SHP77 treated with DMSO at 0.1 percent for 48 hours (cell line): ENCODE results near the gene KNDC1.
"Not testable (repeated sequence)": the region's sequence is repeated elsewhere in the genome, so short reads cannot be mapped to it uniquely, and the experiment has no call there.

Experiments
- DNase-seq: peaks from one replicate; lab custom pipeline; 2025; lab: John Stamatoyannopoulos, UW

The KNDC1 gene

DNA sequence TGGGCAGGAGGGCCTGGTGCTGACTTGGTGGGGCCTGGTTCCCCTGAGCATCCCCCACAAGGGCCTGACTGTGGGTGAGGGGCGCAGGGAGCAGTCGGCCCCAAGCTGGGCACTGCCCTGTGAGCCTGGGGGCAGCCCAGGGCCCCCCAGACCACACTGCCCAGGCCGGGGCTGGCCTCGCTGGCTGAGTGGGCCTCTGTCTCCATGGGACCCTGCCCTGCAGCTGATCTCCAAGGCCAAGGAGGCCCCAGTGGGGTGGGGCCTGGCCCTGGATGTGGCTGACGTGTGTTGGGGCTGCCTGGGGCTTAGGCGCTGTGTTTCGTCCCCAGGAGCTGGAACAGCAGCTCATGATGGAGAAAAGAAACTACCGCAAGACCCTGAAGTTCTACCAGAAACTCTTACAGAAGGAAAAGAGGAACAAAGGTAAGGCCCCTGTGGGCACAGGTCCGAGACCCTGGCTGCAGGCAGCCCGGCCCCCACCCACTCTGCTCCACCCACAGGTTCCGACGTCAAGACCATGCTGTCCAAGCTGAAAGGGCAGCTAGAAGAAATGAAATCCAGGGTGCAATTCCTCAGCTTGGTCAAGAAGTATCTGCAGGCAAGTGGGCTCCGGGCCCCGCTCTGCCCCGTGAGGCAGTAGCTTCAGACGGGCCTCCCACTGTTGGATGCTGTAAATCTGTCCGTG, 46.5 kb downstream of the KNDC1 start:
- no peak for DNase-seq

DNA sequence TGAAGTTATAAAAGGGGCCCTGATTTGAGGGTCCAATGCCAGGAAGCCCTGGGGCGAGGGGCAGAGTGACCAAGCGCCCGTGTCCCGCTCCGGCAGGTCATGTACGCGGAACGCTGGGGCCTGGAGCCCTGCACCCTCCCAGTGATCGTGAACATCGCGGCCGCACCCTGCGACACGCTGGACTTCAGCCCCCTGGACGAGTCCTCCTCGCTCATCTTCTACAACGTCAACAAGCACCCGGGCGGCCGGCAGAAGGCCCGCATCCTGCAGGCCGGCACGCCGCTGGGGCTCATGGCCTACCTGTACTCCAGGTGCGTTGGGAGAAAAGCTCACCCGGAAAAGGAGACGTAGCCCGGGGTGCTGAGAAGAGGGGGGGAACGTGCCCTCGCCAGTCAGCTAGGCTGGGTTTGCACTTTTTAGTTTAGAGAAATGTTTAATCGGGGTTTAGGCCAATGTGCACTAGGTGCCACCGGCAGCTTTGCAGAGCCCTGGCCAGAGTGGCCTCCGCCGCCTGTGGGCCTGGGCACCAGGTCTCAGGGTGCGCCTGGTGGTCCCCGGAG, 47.1 kb downstream of the KNDC1 start:
- DNase-seq = no peak

DNA sequence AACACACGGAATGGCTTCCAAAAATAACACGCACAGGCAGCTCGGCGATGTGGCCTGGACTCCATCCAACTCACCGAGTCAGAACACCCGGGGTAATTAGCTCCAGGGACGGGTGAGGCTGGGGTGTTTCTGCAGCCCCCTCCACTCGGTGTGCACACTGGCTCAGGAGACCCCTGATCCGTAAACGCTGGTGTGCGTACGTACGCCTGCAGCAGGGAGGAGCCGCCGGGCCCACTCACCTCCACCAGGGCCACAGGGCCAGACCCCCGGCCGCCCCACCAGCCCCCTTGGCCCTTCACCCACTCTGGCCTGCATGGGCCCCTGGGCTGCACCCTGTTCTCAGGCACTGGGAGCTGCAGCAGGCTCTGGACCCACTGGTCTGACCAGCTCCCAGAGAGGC, 47.6 kb downstream of the KNDC1 start:
- DNase-seq = no peak

DNA sequence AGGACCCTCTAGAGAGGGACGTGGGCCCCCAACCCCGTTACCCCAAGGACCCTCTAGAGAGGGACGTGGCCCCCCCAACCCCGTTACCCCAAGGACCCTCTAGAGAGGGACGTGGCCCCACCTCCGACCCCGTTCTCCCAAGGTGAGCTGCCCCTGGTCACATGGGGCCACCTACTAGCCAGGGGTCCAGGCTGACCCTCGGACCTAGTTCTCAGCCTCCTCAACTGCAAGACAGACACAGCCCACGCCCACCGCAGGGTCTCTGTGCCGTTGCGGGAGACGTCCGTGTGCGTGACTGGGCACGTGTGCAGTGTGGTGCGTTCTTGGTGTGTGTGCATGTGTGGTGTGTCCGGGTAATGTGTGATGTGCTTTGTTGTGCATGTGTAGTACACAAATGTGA, 48.4 kb downstream of the KNDC1 start:
- DNase-seq = no peak

DNA sequence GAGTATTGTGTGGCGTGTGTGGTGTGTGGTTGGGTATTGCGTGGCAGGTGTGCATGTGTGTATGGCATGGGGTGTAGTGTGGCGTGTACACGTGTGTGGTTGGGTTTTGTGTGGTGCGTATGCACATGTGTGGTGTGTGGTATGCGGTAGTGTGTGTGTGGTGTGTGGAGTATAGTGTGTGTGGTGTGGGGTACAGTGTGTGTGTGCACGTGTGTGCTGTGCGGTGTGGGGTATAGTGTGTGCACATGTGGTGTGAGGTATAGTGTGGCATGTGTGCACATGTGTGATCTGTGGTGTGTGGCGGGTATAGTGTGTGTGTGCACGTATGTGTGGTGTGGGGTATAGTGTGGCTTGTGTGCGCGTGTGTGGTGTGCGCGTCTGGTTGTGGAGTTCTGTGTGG, 49.1 kb downstream of the KNDC1 start:
- DNase-seq = no peak

DNA sequence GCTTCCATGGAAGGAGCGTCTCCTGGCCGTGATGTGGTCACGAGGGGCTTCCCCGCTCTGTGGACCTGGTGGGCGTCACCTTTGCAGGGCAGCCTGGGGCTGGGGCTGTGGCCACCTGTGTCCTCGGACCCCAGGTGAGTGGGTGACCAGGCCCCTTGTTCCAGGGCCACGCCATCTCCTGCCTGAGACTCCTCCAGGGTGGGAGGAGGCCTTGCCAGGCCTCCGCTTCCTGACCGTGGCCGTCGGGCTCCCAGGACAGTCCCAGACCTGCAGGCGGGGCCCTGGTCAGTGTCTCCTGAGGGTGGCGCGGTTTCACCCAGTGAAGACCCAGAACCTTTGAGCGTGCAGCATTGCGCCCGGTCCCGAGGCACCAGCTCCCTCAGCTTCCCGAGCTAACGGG, 49.6 kb downstream of the KNDC1 start:
- DNase-seq = no peak

DNA sequence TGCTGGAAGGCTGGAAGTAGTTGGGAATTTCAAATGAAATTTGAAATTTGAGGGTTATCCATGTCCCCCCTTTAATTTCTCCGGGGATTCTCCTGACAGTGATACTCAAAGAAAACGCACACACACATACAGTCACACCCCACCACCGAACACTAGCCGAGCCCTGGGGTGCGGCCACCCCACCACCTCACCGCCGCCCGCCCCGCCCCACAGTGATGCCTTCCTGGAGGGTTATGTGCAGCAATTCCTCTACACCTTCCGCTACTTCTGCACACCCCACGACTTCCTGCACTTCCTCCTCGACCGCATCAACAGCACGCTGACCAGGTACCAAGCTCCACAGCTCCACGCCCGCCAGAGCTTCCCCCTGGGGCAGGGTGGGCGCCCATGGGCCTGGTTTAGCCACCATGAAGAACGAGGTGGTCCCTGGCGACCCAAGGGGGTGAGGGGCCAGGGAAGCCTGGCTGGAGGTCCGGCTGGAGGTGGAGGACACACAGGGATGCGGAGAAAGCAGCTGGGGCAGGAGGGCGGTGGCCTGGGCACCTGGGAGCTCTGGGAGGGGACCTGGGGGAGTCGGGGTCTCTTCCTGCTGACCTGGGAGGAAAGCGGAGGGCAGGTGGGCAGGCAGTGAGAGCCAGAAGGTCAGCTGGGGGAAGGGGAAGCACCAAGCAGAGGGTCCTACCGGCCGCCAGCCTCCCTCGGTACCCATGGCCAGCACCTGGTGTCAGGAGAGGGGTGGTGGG, 50.5 kb downstream of the KNDC1 start:
- no peak for DNase-seq

DNA sequence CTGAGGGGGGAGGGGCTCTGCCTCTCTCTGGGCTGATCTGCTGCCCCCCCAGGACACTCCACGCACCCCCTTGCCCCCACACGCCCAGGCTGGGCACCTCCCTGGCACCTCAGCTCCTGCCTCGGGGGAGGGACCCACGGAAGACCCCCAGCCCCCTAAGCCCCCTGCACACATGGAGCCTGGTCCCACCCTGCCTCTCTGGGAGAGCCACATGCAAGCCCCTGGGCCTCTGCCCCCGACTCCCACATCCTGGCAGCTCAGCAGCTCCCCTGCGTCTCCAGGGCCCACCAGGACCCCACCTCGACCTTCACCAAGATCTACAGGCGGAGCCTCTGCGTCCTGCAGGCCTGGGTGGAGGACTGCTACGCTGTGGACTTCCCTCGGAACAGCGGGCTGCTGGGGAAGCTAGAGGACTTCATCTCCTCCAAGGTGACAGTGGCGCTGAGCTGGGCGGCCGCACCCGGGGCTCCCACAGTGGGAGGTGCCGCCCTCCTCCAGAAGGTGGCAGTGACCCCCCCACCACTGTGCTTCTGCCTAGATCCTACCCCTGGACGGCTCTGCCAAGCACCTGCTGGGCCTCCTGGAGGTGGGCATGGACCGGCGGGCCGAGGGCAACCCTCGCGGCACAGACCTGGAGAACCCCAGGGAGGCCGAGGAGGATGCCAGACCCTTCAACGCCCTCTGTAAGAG, 51.3 kb downstream of the KNDC1 start:
- DNase-seq = no peak

DNA sequence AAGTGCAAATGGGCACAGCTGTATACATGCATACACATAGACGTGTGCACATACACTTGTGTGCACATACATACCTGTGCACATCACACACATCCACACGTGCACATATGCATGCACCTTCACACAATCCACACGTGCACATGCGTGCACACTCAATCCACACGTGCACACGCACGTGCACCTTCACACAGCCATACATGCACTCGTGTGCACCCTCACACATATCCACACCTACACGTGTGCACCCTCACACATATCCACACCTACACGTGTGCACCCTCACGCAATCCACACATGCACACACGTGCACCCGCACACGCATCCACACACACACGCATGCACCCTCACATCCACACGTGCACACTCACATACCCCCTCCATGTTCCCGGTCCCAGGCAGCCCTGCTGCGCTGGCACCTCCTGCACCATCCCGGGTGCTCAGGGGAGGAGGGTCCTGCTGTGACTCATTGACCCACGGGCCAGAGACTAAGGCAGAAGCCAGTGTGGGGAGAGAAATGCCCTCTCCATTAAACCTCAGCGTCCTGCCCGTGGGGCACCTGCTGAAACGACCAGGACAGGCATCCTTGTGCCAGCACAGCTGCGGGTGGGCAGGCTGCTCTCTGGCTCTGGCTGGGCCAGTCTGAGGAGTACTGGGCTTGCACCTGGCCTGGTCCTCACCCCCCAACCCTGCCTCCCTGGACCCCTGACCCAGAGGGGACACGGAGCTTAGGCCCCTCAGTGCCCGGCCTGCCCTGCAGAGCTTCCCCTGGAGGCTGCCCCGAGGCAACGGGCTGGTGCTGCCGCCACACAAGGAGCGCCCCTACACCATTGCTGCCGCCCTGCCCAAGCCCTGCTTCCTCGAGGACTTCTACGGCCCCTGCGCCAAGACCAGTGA, 52.2 kb downstream of the KNDC1 start:
- no peak for DNase-seq

DNA sequence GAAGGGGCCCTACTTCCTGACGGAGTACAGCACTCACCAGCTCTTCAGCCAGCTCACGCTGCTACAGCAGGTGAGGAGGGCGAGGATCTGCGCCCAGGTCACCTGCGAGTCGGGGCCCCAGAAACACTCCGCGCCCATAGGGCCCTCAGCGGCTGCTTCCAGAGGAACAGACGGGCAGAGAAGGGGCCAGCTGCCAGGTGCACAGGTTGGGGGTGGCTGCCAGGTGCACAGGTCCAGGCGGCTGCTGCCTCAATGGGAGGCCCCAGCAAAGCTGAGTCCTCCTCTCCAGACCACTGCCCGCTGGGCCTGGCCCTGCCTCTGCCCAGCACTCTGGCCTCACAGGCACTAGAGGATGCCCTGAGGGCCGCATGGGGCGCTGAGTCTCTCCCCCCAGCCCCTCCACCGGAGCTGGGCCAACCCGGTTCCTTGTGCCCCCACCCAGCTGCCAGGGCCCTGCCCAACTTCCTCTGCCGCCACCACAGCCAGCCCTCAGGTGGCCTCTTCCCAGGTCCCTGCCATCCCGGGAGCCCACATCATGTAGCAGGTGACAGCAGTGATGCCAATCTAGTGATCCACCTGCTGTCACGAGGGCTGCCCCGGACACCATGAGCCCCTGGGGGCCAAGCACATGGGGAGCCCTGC, 53.0 kb downstream of the KNDC1 start:
- no peak for DNase-seq

DNA sequence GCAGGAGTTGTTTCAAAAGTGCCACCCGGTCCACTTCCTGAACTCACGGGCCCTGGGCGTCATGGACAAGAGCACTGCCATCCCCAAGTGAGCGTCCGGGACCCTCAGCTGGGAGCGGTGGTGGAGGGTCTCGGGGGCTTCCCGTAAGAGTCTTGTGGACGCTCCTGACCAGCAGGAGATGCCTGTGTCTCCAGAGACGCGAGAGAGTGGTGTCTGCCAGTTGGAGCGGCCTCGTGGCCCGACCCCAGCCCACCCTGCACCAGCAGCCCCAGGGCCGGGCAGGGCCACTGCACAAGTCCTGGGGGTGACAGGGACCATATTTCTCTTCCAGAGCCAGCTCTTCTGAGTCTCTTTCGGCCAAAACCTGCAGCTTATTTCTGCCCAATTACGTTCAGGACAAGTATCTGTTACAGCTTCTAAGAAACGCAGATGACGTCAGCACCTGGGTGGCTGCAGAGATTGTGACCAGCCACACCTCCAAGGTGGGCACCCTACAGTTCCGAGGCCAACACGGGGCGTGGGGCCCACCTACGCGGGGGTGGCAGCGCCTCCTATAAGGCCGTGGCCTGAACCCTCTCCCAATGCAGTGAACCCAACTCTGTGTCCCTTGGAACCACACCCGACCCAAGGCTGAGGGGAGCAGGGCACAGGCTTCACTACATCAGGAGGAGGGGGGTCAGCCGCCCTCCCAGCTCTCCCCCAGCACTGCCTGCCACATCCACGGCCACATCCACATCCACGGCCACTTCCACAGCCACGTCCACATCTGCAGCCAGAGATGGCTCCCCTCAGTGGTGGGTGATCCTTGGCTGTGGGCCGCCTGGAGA, 53.8 kb downstream of the KNDC1 start:
- DNase-seq = no peak

DNA sequence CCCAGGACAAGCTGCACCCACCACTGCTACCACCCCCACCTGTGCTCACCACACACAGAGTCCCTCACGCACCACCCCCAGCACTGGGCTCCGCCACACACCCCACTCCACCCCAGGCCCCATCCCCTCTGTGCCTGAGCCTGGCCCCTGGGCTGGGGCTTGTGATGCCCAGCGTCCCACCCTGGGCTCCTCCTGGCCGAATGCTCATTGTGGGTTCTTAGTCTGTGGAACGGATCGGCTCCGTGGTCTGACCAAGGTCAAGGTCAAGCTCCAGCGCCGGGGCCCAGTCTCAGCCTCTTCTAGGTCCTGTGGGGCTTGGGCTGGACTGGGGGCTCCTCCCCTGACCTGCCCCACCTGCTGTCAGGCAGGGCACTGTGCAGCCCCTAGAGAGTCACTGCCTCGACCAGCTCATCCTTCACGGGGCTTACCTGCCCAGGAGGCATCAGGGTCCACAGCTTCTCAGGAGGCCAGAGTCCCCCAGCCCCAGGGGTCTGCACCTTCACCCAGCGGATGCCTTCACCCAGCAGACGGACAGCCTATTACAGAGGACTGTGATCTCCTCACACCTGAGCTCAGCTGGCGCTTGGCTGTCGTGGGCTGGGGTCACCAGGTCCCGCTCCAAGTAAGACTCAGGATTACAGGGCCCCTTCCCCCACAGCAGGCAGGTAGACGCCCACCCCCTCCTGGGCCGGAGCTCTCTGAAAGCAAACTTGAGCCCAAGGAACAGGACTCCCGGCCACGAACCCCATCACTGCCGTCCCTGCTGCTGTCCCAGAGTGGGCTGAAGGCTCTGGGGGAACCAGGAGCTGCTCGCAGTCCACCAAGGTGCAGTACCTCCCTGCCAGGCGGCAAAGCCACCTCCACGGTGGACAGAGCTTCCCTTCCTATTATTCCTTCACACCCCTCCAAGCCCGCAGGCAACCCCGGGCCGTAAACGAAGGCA, 54.7 kb downstream of the KNDC1 start:
- DNase-seq = no peak

DNA sequence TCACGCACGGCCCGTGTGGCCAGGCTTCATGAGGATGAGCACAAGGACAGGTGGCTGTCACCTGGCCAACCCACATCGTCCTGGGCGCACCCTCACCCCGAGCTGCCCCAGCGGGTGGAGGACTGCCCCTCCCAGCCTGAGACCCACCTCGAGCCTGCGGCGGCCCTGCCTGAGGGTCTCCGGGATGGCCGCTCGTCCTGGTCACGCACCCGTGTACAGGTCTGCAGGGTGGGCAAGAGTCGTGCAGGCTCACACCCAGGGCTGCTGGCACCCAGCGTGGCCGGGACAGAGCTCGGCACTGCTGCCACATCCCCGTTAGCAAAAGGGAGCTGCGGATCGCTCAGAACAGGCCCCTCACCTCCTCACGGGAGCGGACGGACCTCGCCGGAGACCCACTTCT, 55.6 kb downstream of the KNDC1 start:
- DNase-seq = no peak

DNA sequence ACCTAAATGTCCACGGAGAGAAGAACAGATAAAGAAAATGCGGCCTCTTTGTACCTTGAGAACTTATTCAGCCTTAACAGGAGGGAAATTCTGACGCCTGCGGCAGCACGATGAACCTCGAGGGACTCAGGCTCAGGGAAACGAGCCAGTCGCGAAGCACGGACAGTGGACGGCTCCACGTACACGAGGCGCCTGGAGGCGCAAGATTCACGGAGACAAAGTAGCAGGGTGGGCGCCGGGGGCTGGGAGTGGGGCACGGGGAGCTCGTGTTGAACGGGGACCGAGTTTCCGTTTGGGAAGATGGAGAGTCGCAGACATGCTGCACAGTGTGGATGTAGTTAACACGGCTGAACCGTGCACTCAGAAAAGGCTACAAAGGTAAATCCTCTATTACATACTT, 56.8 kb downstream of the KNDC1 start:
- DNase-seq = no peak

DNA sequence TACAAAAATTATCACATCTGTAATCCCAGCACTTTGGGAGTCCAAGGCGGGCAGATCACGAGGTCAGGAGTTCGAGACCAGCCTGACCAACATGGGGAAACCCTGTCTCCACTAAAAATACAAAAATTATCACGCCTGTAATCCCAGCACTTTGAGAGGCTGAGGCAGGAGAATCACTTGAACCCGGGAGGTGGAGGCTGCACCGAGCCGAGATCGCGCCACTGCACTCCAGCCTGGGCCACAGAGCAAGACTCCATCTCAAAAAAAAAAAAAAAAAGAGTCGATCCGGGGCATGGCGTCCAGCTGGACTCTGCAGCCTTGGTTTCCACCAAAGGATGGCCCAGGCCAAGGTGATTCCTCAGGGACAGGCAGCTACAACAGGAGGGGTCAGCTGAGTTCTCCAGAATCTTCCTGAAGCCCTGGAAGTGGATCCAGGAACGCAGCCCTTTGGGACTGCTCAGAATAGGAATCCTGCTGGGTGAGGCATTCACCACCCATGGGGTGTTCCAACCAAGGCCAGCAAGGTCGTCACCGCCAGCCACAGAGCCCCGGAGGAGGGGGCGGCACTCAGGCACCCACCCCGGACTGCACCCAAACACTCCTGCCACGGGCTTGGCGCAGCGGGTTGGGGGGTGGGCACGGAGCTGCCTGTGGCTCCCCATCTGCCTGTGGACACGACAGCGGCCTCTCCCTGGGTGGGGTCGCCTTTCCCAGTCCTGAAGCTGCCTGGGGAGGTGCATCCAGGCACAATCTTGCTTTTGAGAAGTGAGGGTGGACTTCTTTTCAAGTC, 58.0 kb downstream of the KNDC1 start:
- no peak for DNase-seq

DNA sequence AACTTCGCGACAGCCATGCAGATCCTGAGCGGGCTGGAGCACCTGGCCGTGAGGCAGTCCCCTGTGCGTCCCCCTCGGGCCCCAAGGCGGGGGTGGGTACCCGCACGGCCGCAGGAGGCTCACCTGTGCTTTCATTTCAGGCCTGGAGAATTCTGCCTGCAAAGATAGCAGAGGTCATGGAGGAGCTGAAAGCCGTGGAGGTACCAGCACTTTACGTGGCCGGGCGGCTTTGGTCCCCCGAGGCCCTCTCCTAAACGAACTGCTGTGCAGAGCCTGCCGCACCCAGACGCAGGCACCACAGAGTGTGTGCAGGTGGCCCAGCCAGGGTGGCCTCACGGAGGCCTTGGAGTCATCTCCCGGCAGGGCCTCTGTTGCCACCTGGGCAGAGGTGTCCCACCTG, 58.9 kb downstream of the KNDC1 start:
- no peak for DNase-seq

DNA sequence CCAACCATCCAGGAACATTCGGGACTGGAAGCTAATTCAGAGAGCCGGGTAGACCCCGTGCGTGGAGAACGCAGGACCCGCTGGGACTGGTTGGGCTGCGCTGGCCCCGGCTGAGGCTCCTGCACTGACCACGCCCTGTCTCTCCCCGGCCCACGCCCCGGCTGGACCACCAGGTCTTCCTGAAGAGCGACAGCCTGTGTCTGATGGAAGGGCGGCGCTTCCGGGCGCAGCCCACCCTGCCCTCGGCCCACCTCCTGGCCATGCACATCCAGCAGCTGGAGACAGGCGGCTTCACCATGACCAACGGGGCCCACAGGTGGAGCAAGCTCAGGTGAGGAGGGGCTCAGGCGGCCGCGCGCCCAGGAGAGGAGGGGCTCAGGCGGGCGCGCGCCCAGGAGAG, 59.8 kb downstream of the KNDC1 start:
- no peak for DNase-seq

DNA sequence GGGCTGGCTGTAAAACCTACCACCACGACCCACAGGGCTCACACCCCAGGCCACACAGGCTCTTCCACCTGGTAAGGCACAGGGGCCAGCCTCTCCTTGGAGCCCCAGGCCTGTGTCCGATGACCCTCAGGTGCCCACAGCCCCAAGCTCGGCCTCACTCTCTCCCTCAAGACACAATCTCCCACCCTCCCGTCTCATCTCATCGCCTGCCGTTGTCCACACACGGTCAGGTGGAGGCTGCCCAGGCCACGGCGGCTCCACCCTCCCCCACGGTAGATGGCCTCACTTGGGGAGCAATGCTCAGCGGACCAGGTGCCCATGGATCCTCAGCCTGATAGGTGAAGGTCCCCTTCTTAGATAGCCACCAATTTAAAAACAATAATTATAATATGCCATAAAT, 61.3 kb downstream of the KNDC1 start:
- no peak for DNase-seq

DNA sequence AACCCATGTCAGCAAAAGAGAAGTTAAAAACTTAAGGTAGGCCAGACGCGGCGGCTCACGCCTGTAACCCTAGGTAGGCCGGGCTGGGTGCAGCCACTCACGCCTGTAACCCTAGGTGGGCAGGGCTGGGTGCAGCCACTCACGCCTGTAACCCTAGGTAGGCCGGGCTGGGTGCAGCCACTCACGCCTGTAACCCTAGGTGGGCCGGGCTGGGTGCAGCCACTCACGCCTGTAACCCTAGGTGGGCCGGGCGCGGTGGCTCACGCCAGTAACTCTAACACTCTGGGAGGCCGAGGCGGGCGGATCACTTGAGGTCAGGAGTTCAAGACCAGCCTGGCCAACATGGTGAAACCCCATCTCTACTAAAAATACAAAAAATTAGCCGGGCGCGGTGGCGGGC, 61.7 kb downstream of the KNDC1 start:
- not testable (repeated sequence) for DNase-seq
